K562 (cell line): ENCODE data around the gene ZNF319. TPM values are rescaled to one million over a fixed set of nuclear protein-coding genes. Genes with fewer than 3 reads are reported as not detected.
A peak's percentile ranks its signal among the peaks of the same experiment; 100 is the strongest.

Experiments used
- CTBP1 ChIP-seq: fragments of 450-650 bp; IDR thresholded peaks from 2 replicates; pipeline ENCODE4 v1.6.1; 2016; ENCODE audit warnings: borderline replicate concordance
- polyA plus RNA-seq, 8 experiments: library from polyadenylated mRNA; depleted of rRNA in 4 of 8; stranded (reverse) in 5 of 8; unstranded in 3 of 8; fragments of >200 nt; fragmentation: Nextera tagmentation in 2 of 8; fragmentation: Illumina TruSeq in 1 of 8; extraction: Ambion mirVana in 2 of 8; extraction: Trizol in 1 of 8; gene quantifications; 2 replicates each; pipeline versions ENCODE4 v1.2.1 to v1.2.3, GENCODE V29; 2011 to 2014; ENCODE audit warnings: inconsistent platforms in 1 of 8, missing spikeins in 1 of 8
- total RNA-seq, 7 experiments: library from RNA; depleted of rRNA in 6 of 7; stranded (reverse); fragments of >200 nt in 6 of 7; fragmentation: Illumina TruSeq in 2 of 7; extraction: Trizol in 2 of 7; gene quantifications; 2 replicates each; pipeline versions ENCODE4 v1.2.1 to v1.2.3, GENCODE V29; 2011 to 2021; ENCODE audit warnings: low replicate concordance in 1 of 7
- TF ChIP-seq, protein P1 (sequence below), 2 experiments: fragments of 450-650 bp in 1 of 2; sonication (generic) in 1 of 2; formaldehyde crosslinking in 1 of 2; IDR thresholded peaks; 2 replicates each; pipeline versions ENCODE4 v1.7.1 to v1.9.0; 2016 to 2022; ENCODE audit warnings: inconsistent platforms in 1 of 2, mild to moderate bottlenecking in 1 of 2, missing genetic modification reagents in 1 of 2

ZNF319 gene
- total and polyA plus RNA-seq, 9 of the 15 experiments (the other 6 are each of a cell fraction or from before 2014, with no cell fraction given), result 0.20 to 5.7 (median 1.4) TPM

DNA sequence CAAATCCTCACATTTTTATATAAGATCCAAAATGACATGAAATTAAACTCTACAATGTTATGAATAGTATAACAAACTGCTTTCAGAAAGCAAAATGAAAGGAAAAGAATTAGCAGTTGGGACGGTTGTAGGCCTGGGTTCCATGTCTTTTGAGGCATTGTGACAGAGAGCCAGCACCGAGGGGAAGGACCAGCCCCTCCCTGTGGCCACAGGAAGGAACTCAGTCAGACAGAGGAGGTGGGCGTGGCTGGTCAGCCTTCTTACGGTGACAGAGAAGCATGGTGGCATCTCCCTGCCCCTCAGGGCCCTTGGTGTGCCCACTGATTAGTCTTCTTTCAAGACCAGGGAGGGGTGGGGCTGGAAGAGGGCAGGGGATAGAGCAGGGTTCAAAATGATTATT is 5.7 kb downstream of the ZNF319 start (continued):
- TF ChIP-seq, protein P1, sequence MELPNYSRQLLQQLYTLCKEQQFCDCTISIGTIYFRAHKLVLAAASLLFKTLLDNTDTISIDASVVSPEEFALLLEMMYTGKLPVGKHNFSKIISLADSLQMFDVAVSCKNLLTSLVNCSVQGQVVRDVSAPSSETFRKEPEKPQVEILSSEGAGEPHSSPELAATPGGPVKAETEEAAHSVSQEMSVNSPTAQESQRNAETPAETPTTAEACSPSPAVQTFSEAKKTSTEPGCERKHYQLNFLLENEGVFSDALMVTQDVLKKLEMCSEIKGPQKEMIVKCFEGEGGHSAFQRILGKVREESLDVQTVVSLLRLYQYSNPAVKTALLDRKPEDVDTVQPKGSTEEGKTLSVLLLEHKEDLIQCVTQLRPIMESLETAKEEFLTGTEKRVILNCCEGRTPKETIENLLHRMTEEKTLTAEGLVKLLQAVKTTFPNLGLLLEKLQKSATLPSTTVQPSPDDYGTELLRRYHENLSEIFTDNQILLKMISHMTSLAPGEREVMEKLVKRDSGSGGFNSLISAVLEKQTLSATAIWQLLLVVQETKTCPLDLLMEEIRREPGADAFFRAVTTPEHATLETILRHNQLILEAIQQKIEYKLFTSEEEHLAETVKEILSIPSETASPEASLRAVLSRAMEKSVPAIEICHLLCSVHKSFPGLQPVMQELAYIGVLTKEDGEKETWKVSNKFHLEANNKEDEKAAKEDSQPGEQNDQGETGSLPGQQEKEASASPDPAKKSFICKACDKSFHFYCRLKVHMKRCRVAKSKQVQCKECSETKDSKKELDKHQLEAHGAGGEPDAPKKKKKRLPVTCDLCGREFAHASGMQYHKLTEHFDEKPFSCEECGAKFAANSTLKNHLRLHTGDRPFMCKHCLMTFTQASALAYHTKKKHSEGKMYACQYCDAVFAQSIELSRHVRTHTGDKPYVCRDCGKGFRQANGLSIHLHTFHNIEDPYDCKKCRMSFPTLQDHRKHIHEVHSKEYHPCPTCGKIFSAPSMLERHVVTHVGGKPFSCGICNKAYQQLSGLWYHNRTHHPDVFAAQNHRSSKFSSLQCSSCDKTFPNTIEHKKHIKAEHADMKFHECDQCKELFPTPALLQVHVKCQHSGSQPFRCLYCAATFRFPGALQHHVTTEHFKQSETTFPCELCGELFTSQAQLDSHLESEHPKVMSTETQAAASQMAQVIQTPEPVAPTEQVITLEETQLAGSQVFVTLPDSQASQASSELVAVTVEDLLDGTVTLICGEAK (IDR thresholded peaks at IDR 0.05), result peak; percentile 47
- TF ChIP-seq, protein P1 (CRISPR knock-in tag; IDR thresholded peaks at IDR 0.05), result no peak
- TF ChIP-seq CTBP1, result 0 out of 2 replicates have a peak, but pooled peaks have one; percentile 29
- TF ChIP-seq, all 486 proteins: peak for 33
